ENCODE measurements around the gene HBS1L. TPM values are rescaled to one million over a fixed set of nuclear protein-coding genes. Genes with fewer than 3 reads are reported as not detected.

HBS1L gene
- total RNA-seq, 4 donors from 2014 or later: 31.2 to 54.2 (median 46.0) TPM

GRCh38 chr6:134959603-134960002, 95.0 kb downstream of the HBS1L start:
- H3K36me3 ChIP-seq: peaks cover 0 to 60% (median 0%) of the 10 kb centered on the region in 3 donors
- H3K27me3 ChIP-seq: no peaks in the 10 kb centered on the region
- no peak for TF ChIP-seq EP300 (IDR thresholded peaks at IDR 0.05)
- TF ChIP-seq CTCF (IDR thresholded peaks at IDR 0.05): no peak
- no peak for TF ChIP-seq POLR2A (IDR thresholded peaks at IDR 0.05)
- peaks cover 0 to 20% (median 8%) of the 10 kb centered on the region in 4 donors for H3K9me3 ChIP-seq
- no peaks in the 10 kb centered on the region for H3K4me1 ChIP-seq
- H3K27ac ChIP-seq: no peak overlapping the region
- H3K4me3 ChIP-seq: no peak overlapping the region
- no peak for DNase-seq (ENCODE audit: low spot score in 2 of 2)

GRCh38 chr6:134956676-134957075, 97.9 kb downstream of the HBS1L start:
- H3K27ac ChIP-seq: no peak overlapping the region
- 91 to 95% methylated on average over 2 of the region's 2 CpGs for WGBS, 2 donors
- no peaks in the 10 kb centered on the region for H3K4me1 ChIP-seq
- H3K4me3 ChIP-seq: no peak overlapping the region
- no peak for DNase-seq (ENCODE audit: low spot score in 2 of 2)
- no peaks in the 10 kb centered on the region for H3K27me3 ChIP-seq
- no peak for TF ChIP-seq POLR2A (IDR thresholded peaks at IDR 0.05)
- no peak for TF ChIP-seq CTCF (IDR thresholded peaks at IDR 0.05)
- TF ChIP-seq EP300 (IDR thresholded peaks at IDR 0.05): no peak
- H3K9me3 ChIP-seq: peaks cover 0 to 20% (median 8%) of the 10 kb centered on the region in 4 donors
- peaks cover 0 to 32% (median 0%) of the 10 kb centered on the region in 3 donors for H3K36me3 ChIP-seq

GRCh38 chr6:134956032-134956431, 98.6 kb downstream of the HBS1L start:
- Histone ChIP-seq H3K4me1 (no peaks in the 10 kb centered on the region), H3K27ac (no peak overlapping the region), H3K4me3 (no peak overlapping the region), H3K9me3 (peaks cover 0 to 20% (median 8%) of the 10 kb centered on the region in 4 donors), H3K27me3 (no peaks in the 10 kb centered on the region), H3K36me3 (peaks cover 0 to 25% (median 0%) of the 10 kb centered on the region in 3 donors)
- 88% methylated on average over 5 of the region's 5 CpGs for WGBS, 2 donors
- DNase-seq (ENCODE audit: low spot score in 2 of 2): no peak
- TF ChIP-seq CTCF (IDR thresholded peaks at IDR 0.05): no peak
- no peak for TF ChIP-seq EP300 (IDR thresholded peaks at IDR 0.05)
- TF ChIP-seq POLR2A (IDR thresholded peaks at IDR 0.05): no peak

GRCh38 chr6:134954272-134955000, 100.2 kb downstream of the HBS1L start:
- Histone ChIP-seq H3K27ac (no peak overlapping the region), H3K27me3 (no peaks in the 10 kb centered on the region), H3K4me3 (no peak overlapping the region), H3K9me3 (peaks cover 0 to 8% (median 2%) of the 10 kb centered on the region in 4 donors), H3K36me3 (peaks cover 0 to 9% (median 0%) of the 10 kb centered on the region in 3 donors), H3K4me1 (no peaks in the 10 kb centered on the region)
- no peak for DNase-seq (ENCODE audit: low spot score in 2 of 2)
- 78 to 86% methylated on average over 4 of the region's 4 CpGs for WGBS, 2 donors
- TF ChIP-seq EP300 (IDR thresholded peaks at IDR 0.05) (no peak), CTCF (IDR thresholded peaks at IDR 0.05) (no peak), POLR2A (IDR thresholded peaks at IDR 0.05) (no peak)

- no peaks in the 10 kb centered on the region for H3K4me1 ChIP-seq
- H3K27ac ChIP-seq: no peak overlapping the region
- H3K4me3 ChIP-seq: no peak overlapping the region
- H3K9me3 ChIP-seq: no peaks in the 10 kb centered on the region
- TF ChIP-seq EP300 (IDR thresholded peaks at IDR 0.05) (no peak), POLR2A (IDR thresholded peaks at IDR 0.05) (no peak), CTCF (IDR thresholded peaks at IDR 0.05) (no peak)
- no peaks in the 10 kb centered on the region for H3K36me3 ChIP-seq
- WGBS, 2 donors: 87 to 88% methylated on average over 13 of the region's 13 CpGs
- no peak for DNase-seq (ENCODE audit: low spot score in 2 of 2)
- H3K27me3 ChIP-seq: no peaks in the 10 kb centered on the region
Observed at GRCh38 chr6:134951494-134952263, 102.9 kb downstream of the HBS1L start.

Measured in tibial nerve (tissue), 4 donors.